Stimulated activated CD8-positive, alpha-beta memory T cell treated with anti-CD3 and anti-CD28 coated beads, Interleukin-2, amount 100 ng/mL, for 48 hours (primary cell): ENCODE results near the gene SOX18.
A peak's percentile ranks its signal among the peaks of the same experiment; 100 is the strongest.
"Not testable (repeated sequence)": the region's sequence is repeated elsewhere in the genome, so short reads cannot be mapped to it uniquely, and the experiment has no call there.

ENCODE experiments used
- DNase-seq, 2 donors: peaks; one replicate each; pipeline ENCODE4 v3.0.0-alpha.2; 2020; ENCODE audit warnings: low read depth in 2 of 2

The SOX18 gene

DNA sequence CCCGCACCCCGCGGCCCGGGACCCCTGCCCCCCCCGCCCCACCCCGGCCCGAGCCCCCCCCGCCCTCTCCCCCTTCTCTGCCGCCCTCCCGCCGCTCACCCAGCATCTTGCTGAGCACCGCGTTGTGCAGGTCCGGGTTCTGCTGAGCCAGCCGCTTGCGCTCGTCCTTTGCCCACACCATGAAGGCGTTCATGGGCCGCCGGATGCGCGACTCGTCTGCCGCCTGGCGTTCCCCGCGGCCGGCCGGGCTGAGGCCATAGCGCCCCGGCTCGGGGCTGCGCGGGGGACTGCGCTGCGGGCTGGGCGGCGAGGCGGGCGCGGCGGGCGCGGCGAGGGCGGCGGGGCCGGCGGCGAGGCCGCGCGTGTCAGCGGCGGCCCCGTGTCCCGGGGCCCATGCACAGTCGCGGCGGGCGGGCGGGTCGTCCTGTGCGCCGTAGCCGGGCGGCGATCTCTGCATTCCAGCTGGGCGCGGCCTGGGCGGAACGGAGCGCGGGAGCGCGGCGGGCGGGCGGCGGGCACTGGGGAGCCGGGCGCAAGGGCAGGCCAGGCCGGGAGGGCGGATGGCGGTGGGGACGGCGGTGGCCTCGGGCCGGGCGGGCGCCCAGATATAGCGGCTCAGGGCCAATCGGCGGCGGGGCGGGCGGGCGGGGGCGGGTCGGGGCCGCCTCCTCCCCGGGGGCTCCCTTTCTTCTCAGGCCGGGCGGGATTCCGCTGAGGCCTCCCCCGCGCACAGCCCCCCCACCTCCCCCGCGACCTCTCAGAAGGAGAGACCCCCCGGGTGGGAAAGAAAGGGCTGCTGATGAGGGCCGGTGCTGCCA lies at the start of gene SOX18:
Gene SOX18, minus strand, starts transcription at position 580 of the 818 bp plus-strand sequence. Its CDS starts 123 bp downstream, at position 457.
- DNase-seq = no peak

DNA sequence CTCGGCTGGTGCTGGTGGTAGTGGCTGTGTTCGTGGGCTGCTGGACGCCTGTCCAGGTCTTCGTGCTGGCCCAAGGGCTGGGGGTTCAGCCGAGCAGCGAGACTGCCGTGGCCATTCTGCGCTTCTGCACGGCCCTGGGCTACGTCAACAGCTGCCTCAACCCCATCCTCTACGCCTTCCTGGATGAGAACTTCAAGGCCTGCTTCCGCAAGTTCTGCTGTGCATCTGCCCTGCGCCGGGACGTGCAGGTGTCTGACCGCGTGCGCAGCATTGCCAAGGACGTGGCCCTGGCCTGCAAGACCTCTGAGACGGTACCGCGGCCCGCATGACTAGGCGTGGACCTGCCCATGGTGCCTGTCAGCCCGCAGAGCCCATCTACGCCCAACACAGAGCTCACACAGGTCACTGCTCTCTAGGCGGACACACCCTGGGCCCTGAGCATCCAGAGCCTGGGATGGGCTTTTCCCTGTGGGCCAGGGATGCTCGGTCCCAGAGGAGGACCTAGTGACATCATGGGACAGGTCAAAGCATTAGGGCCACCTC lies 49.1 kb upstream of the SOX18 start:
- DNase-seq = no peak

DNA sequence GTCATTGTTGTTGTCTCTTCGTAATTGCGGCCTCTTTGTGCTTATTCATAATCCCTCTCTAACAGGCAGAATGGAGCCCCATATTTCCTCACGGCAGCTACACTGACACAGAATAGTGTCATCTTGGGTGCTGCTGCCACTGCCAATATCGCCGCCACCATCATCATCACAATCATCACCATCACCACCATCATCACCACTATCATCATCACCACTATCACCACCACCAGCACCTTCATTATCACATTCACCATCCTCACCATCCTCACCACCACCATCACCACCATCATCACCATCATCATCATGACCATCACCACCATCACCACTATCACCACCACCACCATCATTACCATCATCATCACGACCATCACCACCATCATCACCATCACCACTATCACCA lies 47.1 kb upstream of the SOX18 start:
- no peak for DNase-seq

DNA sequence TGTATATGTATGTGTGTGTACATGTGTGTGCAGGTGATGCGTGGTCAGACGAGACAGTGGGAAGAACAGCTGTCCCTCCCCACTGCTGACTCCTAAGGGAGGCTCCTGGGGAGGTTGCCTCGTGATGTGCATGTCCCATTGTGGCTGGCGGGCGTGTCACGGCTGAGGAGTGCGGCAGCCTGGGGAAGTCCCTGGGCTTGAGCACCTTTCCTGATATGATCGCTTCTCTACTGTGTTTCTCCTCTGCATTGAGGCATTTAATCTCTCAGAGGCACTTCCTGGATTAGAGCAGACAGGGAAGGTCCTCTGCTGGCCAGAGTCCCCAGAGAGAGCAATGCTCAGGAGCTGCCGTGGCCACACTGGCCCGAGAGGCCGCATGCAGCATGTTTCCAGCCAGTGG lies 46.5 kb upstream of the SOX18 start:
- DNase-seq = no peak

DNA sequence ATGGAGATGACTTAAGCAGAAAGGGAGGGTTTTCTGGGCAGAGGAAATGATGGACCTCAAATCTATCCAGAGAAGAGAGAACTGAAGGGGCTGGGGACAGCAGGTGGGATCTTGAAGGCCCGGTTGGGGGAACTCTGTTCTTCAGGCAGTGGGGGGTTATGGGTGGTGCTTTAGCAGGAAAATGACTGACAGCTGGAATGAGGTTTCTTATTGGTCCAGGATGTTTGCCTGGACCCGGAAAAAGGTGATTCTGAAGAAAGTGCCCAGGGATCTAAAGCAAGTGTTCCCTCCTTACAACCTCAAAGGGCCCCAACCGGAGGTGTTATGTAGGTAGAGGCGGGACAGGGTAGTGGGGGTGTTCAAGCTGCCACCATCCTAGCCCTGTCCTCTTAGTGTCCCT lies 46.0 kb upstream of the SOX18 start:
- no peak for DNase-seq

DNA sequence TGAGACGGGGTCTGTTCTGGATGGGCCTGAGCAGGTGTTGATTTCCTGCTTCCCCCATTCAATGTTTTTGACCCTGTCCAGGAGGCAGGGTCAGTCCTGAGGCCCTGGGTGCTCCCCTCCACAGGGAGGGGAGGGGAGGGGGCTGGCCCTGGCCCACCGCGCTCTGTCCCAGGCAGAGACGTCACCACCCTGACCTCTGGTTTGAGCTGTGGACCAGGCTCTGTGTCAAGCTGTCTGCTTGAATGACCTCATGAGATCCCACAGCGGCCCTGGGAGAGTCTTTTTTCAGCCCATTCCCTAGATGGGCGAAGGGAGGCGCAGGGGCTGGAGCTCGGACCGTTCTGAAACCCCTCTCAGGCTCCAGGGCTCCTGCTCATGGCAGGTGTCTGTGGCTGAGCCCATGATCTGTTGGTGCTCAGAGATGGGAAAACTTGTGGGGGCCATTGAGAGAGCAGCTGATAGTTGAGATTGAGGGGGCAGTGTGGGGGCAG lies 43.6 kb upstream of the SOX18 start:
- DNase-seq = no peak

DNA sequence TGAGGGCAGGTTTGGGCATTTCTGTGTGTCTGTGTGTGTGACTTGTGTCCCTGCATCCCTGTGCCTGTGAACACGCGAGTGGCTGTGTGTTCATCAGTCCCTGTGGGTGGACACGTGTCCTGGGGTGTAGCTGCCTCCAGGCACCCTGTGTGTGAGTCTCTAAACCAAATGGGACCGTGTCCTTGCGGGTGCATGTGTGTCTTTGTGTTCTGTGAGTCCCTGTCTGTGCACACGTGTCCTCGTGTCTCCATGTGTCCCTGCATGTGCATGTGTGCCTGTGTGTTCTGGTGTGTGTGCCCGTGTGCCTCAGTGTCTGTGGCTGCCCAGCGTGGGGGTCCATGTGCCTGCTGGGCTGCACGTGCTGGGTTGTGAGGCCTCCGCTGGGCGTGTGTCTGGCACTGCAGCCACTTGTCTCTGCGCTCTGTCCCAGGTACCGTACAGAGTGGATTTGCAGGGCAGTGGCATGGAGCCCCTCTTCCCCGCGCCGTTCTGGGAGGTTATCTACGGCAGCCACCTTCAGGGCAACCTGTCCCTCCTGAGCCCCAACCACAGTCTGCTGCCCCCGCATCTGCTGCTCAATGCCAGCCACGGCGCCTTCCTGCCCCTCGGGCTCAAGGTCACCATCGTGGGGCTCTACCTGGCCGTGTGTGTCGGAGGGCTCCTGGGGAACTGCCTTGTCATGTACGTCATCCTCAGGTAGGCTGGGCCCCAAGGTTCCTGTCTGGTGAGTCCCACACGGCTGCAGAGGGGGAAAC lies 43.0 kb upstream of the SOX18 start:
- no peak for DNase-seq

DNA sequence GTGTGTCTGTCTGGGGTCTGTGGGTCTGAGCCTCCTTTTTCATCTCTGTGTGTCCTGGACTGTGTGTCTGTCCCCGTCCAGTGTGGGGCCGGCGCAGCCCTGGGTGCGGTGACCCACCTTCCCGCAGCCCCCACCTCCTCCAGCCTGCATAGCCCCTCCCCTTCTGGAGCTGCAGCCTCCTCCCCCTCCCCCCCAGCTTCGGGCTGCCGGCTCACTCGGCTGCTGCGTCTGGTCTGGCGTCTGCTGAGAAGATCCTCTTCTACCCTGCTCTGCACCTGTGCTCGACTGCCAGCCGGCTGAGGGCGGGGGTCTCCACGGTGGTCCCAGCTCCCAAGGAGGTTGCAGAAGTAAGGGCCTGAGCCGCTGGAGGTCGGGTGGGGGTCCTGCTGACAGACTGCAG lies 42.3 kb upstream of the SOX18 start:
- DNase-seq = no peak

DNA sequence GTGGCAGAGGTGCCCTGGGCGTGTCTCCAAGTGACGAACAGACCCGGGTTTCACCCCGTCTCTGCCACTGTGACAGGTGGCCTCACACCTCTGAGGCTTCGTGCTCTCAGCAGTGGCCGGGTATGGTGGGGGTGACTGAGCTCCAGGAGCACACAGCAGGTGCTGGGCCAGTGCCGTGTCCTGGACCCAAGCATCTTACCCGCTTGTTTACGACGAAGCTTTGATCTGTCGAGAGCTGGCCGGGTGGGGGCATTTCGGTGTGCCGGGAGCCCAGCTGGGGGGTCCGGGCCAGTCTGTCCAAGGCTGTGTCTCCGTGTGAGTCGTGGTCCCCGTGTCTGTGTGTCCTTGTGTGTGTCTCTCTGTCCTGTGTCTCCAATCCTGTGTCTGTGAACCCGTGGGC lies 41.9 kb upstream of the SOX18 start:
- no peak for DNase-seq

DNA sequence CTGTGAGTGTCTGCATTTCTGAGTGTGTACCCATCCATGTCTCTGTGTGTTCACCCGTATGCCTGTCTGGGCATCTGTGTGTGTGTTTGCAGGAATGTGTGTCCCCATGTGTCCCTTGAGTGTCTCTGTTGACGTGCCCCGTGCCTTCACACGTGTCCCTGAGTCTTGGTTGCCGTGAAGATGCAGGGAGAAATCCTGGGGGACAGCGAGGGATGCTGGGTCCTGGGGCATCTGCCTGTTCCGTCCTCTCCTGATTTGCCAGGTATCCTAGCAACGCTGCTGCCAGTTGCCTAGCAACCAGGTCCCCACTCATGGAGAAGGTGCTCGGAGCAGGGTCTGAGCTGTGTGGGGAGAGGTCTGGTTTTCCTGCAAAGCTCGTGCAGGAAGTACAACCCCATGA lies 40.7 kb upstream of the SOX18 start:
- DNase-seq = no peak

DNA sequence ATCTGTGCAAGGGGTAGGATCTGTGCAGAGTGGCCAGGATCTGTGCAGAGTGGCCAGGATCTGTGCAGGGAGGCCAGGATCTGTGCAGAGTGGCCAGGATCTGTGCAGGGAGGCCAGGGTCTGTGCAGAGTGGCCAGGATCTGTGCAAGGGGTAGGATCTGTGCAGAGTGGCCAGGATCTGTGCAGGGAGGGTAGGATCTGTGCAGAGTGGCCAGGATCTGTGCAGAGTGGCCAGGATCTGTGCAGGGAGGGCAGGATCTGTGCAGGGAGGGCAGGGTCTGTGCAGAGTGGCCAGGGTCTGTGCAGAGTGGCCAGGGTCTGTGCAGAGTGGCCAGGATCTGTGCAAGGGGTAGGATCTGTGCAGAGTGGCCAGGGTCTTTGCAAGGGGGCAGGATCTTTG lies 39.1 kb upstream of the SOX18 start:
- DNase-seq = not testable (repeated sequence)

DNA sequence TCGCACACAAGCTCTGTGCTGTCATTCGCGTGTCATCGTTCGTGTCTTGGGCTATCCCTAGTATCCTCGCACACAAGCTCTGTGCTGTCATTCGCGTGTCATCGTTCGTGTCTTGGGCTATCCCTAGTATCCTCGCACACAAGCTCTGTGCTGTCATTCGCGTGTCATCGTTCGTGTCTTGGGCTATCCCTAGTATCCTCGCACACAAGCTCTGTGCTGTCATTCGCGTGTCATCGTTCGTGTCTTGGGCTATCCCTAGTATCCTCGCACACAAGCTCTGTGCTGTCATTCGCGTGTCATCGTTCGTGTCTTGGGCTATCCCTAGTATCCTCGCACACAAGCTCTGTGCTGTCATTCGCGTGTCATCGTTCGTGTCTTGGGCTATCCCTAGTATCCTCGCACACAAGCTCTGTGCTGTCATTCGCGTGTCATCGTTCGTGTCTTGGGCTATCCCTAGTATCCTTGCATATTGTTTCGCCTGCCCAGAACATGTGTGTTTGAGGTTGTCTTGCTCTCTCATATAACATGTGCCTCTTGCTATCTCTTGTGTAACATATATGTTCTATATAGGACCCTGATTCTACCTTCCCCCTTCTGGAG lies 37.9 kb upstream of the SOX18 start:
- not testable (repeated sequence) for DNase-seq

DNA sequence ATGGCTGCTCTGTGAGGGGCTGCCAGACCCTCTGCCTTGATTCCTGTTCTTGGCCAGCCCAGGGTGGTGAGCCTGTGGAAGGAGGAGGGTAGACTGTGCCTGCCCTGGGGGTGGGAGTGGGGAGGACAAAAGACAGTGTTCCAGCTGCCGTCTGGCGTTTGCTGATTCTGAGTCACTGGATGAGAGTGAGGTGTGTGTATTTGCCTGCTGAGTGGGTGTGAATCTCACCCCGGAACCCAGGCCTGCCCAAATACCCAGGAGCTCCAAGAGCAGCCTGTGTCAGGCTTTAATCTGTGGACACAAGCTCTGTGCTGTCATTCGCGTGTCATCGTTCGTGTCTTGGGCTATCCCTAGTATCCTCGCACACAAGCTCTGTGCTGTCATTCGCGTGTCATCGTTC lies 37.4 kb upstream of the SOX18 start:
- DNase-seq = no peak

DNA sequence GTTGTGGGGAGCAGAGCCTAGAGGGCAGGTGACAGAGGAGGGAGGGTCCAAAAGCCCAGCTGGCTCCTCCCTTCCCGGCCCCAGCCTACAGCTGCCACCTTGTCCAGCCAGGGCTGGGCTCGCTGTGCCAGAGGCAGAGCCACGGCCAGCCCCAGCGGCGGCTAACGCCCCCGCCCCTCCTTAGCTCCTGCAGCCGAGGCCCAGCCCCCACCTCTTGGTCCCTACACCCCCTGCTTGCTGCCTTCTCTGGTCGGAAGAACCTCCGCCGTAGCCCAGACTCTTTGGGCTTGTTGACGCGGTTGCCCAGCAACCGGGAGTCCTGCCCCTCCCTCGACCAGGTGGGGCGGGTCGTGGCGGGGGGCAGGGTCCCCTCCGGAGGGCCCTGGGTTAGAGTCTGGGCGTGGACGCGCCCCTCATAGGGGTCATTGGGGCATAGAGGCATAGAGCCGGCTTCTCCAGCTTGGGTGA lies 35.3 kb upstream of the SOX18 start:
- no peak for DNase-seq

DNA sequence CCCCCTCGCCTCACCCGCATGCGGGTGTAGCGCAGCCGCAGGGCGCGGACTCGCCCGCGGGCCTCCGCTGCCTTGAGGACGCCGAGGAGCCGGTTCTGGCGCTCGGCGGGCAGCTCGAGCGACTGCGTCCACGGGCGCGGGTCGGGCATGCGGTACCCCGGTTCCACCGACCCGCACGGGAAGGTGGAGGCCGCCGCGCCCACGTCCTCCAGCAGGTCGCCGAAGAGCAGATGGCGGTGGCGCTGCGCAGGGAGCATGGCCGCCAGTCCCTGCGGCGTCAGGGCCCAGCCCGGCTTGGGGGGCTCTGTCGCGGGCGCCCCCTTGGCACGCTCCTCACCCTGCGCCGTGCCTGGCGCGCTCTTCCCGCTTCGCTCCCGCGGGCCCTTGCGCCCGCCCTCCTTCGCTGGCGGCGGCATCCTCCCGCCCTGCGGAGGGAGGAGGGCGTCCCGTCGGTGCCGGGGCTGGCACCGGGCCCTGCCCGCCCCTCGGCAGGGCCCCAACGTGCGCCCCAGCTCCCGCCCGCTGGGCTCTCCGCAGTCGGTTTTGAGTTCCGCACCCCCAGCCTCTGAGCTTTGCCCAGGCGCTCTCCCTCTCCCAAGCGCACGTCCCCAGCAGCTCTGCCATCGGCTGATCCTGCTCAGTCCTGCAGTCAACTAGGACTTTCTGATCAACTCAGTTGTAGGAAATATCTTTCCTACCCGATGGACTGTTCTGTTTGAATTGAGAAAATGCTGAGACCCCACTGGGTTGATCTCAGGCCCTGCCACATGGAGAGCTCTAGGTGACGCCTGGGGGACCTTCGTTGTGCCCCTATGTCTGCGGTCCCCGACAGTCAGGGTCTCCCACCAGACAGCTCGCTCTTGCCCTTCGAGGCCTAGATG lies 34.6 kb upstream of the SOX18 start, which contains the start of gene LKAAEAR1:
Gene LKAAEAR1, minus strand, starts transcription at position 595 of the 881 bp plus-strand sequence. Its CDS starts 179 bp downstream, at position 416.
- no peak for DNase-seq

DNA sequence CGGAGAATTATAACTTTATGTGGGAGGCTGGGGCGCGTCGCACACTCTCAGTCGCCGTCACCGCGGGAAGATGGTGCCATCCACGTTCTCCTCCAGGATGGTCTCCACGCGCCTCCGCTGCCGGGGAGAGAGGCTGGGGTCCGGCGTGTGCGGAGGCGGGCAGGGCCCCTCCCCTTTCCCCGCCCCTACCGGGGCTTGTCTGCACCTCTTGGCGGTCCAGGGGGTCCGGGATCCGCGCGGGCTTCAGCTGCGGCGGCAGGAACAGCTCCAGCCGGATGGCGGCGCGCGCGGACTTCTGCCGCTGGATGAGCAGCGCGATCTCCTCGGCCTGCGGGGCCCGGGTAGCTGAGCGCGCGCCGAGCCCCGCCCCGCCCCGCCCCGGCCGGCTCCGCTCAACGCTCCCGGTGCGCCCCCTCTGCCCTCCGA lies 34.0 kb upstream of the SOX18 start:
- DNase-seq = peak; percentile 71 to 75

DNA sequence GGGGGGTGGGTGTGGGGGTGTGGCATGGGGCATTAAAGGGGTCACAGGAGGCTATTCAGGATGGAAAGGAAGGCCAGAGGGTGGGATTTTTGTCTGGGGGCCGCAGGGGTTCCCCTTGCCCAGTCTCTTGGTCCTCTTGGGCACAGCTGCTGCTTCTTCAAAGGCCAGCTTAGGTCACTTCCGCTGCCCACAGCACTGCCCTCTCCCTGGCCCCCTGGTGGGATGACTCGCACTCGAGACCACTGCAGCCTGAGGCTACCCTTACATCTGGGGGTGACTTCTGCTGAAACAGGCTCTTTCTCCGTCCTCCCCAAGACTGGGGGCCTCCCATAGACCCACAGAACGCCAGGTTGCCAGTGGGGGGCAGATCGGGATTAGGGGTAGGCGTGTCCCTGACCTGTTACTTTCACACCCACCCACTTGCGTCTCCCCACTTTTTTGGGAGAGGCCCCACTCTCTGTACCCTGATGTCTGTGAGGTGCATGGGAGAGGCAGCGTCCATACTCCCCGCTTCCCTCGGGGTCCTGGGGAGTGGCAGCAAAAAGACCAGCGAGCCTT lies 33.5 kb upstream of the SOX18 start:
- no peak for DNase-seq

DNA sequence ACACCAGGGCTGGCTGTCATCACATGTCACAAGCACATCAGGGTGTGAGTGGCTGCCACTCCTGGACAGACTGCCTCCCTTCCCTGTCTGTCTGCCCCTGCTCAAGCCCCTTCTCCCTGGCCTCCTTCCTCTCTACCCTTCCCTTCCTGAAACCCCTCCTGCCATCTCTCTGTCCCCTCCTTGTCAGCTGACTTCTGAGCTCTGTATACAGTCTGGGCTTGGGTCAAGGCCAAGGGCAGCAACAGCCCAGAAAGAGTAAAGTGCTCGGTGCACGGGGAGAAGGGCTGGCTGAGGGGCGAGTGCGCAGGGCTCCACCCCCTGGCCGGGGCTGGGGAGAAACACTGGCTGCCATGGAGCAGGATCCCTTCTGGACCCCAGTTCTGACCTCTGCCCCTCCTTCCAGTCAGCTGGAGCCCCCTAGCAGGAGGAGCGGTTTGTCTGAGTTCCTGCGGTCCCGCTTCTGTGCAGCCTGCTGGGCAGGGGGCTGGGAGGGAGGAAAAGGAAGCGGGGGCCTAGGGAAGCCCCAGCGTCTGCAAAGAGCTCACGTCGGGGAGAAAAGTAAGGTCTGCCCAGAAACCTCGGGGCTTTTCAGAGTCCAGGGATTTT lies 32.8 kb upstream of the SOX18 start:
- DNase-seq = no peak

DNA sequence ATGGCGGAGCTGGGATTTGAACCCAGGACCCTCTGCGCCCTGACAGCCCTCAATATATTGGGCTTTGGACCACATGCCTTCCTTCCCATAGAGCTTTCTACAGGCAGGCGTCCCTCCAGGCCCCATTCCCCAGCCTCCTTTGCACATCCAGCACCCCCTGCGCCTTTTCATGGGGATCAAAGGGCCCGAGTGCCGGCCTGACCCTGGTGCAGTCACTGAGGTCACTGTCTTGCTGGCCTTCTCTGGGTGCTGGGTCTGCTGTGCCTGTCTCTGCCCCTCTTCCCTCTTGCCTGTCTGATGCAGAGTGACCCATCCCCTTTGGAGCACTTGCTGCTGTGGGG lies 32.2 kb upstream of the SOX18 start:
- no peak for DNase-seq
